HG03469 (cell line): ENCODE measurements around the gene PDE4D.

Experiments
- ATAC-seq: cut with Tn5 transposase; IDR thresholded peaks from one replicate; pipeline ENCODE4 v1.9.1; 2021; ENCODE audit warnings: mild to moderate bottlenecking, moderate library complexity, moderate number of reproducible peaks; ENCODE audit not compliant: unreplicated experiment

PDE4D gene

DNA sequence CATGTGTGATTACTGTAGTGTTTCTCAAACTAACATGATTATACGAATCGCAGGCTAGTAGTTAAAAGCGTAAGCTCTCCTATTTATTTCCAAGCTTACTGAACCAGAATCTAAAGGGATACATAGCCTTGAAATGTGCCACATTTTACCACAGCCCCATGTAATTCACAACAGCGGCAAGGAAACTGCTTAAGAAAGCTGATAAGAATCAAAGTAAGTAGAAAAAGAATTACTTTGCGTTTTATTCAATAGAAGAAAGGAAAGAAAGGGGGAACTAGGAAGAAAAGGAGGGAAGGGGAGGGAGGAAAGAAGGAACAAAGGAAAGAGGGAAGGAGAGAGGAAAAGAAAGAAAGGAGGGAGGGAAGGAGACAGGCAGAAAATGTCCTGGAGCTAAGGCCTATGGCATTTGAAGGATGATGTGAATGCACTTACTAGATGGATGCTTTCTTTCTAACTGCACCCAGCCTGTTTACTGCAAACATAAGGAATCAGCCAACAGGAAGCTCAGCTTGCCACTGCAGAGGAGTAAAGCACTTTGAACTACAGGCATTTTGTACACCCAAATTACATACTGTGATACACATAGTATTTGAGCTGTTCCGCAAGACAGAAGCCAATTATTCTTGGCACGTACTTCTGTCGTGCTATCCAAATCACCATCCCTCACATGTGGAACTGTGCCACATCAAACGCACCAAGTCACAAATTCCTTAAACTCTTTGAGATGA lies 789.0 kb downstream of the PDE4D start:
- ATAC-seq, result no peak

DNA sequence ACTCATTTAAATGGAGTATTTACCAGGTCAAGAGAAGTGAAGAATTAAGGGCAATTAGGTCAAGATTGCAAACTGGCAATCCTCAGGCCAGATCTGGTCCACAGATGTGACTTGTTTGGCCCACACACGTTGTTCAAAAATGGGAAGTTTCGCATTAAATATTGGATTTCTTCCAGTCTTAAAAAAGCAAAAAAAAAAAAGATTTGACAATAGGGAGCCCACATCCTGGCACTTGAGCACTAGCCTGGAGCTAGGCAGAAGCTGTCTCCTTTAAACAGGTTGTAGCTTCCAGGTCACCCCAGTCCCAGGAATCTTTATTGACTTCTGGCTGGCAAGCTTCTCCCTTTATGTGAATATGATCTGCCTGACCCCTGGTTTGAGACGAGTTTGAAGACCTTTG lies 790.2 kb downstream of the PDE4D start:
- ATAC-seq, result no peak

DNA sequence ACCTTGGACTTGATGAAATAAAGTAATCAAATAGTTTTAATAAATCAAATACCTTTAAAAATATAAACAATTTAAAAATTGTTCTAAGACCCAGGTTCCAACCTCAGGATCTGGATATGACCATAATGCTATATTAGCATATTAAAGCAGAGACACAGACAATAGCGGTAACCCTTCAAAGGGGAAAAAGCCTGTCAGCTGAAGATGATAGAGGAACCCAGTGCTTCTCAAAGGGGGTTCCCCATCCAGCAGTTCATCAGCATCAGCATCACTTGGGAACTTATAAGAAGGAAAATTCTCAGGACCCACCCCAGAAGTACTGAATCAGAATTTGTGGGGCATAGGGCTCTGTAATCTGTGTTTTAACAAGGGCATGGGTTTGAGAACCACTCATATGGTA lies 791.1 kb downstream of the PDE4D start:
- no peak for ATAC-seq

DNA sequence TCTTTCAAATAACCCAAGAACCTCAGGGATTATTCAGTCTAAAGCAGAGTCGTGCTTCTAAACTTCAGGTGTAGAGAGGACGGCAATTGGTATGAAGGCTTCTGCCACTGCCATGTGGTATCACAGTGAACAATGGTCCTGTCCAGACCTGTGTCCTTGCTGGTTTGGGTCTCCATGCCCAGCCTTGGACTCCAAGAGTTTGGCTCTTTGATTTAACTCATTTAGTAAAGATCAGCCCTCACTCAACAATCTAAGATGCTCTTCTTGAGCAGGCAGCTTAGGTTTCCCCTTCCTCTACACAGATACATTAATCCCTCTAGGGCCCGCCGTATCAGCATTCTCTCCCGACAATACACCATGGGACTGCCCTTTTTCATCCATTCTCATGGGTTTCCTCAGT lies 792.7 kb downstream of the PDE4D start:
- no peak for ATAC-seq

DNA sequence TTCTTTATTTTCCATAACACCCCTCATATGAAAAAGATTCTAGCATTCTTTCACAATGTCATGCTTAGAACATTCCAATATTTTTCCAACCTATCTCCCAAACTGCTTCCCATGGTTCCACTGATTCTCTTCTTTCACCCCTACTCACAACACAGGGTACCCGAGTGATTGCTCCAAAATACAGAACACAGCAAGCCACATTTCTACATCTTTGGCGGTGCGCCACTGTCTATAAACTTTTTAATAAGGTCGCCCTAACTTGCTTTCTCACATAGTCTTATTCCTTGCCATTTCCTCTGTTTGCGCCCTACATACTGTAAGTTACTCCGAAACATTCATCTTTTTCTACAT lies 793.6 kb downstream of the PDE4D start:
- no peak for ATAC-seq

DNA sequence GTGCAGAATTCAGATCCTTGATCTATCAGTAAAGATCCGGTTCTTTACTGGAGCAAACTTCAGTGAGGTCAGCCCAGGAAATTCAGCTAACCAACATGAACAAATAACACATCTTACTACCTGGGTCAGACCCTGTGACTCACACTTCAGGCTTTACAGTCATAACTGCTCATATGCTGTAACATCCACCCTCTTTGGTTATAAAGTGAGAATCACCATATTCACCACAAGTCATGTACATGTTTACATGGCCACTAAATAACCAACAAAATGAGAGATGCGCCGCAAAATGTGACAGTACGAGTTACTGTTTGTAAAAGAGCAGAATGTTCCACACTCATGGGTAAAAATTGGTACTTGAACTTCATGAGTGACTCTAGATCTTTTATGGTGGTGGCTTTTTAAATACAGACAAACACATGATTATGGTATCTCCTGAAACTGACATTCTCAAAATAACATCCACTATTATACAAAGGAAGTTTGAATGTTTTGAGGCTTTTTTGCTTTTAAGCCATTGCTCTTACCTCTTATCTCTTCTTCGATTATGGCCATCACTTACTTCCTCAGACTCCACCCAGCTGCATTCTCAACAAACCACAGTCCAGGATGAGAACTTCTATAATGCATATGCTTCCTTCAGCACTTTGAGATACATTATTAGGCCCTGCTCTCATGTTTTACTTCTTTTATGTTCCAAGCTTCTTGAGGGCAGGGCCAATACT lies 794.1 kb downstream of the PDE4D start:
- ATAC-seq, result peak; percentile 88

DNA sequence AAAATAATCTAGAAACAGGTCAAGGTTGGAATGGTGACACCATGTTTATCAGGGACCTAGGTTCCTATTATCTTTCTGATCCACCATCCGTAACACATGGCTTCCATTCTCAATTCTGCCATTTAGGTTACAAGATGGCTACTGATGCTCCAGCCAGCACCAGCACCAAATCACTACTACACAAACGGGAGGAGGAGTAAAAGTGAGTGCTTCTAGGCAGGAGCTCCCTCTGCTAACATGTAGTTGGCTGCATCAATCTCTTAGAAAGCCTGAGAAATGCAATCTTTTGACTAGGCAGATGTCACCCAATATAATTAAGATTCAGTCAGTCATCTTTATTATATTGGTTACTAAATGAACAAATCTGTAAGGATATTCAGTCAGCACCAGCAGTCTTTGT lies 794.8 kb downstream of the PDE4D start:
- ATAC-seq, result no peak

DNA sequence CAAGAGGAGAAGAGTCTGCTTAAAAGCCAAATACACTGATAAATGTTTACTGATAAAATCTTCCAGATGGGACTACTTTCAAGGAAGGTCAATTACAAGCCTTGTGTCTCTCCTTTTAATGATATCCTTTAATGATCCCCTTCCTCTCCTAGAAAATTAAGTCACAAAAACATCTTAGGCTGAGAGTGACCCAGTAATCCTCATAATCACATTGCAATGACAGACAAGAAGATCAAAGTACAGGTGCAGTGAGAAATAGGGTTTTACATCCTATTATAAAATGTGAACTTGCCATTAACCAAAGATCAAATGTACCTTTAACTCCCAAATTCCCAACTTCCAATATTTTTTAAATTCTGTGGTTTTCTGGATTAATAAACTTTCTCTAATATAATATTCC lies 795.8 kb downstream of the PDE4D start:
- ATAC-seq, result no peak

DNA sequence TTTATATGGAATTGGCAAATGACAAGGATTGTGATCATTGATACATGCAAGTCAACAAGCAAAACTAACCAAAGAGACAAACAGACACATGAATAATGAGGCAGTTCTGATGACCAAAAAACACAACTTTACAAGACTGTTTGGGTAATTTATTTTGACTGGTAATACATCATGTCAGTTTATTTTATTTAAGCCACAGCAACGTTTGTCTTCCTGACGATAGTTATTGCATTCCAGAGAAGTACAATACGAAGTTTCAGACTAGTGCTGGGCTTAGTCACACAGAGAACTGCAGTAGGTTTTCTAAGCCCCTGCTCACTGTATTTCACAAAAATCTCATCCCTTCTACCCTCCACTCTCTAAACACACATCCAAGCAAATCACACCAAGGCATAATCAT lies 796.4 kb downstream of the PDE4D start:
- no peak for ATAC-seq

DNA sequence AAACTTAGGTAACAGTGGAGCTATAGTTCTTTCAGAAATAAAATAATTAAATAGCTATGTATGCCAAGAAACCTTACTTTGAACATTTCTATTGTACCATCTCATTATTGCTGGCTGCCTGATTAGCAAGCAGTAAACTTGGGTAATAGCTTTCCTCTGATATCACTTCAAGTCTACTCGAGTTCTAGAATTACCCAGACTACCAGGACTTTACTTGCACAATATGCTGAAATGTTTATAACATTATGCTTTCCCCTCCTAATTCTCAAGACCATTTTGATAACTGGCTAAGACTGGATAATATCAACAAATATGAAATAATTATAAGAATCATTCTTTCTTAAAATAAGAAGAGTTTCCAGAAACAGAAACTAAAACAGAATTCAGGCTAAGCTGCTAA lies 798.0 kb downstream of the PDE4D start:
- ATAC-seq, result no peak

DNA sequence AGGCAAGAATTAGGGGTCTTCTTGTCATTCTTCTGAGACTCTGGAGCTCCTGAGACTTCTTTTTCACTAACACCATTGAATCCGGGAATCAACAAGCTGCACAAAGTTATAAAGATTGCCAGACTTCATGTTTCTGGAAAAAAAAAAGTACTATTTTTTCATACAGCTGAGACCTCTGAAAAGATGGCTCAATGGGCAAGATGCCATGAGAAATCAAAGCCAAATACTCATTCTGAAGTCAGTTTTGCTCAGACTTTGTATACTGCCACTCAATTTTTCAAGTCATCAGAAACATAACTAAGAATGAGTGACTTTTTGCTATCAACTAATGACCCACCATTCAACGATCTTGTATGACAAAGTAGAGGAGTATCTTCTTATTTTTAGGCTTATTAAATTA lies 798.7 kb downstream of the PDE4D start:
- no peak for ATAC-seq

DNA sequence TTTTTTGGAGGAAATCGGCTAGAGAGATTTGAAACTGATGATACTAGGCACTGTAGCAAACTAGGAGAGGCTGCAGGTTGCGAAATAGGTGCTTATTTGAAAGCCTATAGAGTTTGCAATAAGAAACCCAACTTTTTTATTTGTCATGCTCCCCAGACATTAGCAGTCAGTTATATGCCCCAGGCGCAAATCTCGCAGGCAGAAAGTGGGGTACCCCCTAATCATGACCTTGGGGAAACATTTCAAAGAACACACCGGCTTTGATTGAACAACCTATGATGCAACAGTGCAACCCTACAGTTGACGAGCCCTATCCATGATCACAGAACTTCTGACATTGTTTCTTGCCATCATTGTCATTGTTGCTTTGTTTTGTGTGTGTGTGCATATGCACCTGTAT lies 800.2 kb downstream of the PDE4D start:
- ATAC-seq, result no peak

DNA sequence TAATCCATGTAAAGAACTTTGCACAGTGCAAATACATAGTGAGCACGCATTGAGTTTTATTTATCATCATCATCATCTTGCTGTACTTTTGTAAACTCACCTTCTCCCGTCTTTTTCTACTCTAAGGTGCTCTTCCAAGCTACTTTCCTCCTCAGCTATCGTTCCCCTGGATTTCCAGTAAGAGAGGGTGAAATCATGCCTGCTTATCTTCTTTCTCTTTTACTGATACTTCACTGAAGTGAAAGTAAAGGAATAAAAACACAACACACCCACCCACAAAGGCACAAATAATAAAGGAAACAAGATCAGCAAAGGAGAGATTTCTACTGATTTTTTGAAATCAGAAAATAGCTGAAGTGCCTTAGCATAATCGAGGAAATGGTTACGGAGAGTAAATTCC lies 800.8 kb downstream of the PDE4D start:
- no peak for ATAC-seq

DNA sequence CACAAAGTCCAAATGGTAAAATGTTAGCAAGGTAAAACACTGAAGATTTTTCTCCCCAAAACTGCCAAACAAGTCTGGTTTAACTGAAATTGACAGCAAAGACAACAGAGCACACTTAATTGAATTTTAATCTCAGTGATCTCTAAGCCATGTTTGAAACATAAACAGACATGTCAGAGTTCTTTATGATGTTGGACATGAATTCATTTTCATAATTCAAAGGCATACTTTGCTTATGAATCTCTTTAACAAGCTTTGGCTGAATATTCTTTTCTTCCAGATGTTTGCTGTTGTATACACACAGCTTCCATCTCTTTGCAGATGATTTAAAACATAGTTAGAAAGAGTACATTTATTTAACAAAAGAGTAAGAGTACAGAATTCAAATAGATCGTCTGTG lies 801.6 kb downstream of the PDE4D start:
- ATAC-seq, result no peak

DNA sequence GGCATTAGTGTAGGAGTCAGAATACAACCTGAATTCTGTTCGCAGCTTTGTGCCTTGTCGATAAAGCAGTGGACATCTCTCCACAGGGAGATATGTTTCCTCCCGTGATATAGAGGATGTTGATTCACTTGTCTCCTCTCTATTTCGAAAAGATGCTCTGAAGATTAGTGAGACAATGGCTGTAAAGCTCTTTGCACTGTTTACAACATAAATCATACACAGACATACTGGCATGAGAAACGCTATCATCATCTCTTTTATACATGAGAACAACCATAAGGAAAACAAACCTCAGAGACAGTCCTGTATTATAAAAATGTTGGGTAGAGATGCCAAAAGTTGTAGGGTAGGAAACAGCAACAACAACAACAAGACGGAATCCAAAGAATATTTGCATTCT lies 803.2 kb downstream of the PDE4D start:
- ATAC-seq, result no peak

DNA sequence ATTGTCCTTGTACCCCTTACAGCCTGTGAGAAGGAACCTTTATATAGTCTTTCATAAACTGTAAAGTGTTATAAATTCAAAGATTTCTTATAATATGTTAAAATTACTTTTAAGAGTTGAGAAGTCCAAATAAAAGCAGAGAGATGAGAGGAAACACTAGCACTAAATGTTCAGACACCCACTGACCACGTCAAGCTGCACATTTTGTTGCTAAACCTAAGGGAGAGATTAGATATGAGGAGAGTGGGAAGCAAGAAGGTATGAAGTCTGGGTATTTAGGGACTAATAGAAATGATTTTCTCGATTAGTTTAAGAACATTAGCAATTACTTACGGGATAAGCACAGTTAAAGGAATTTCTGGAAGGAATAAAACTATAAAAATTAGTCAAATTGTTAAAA lies 803.8 kb downstream of the PDE4D start:
- ATAC-seq, result no peak

DNA sequence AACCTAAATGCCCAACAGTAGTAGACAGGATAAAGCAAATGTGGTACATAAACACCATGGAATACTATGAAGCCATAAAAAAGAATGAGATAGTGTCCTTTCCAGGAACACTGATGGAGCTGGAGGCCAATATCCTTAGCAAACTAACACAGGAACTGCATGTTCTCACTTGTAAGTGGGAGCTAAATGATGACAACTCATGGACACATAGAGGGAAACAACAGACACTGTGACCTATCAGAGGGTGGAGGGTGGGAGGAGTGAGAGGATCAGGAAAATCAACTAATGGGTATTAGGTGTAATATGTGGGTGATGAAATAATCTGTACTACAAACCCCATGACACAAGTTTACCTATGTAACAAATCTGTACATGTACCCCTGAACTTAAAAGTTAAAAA lies 805.0 kb downstream of the PDE4D start:
- ATAC-seq, result no peak

DNA sequence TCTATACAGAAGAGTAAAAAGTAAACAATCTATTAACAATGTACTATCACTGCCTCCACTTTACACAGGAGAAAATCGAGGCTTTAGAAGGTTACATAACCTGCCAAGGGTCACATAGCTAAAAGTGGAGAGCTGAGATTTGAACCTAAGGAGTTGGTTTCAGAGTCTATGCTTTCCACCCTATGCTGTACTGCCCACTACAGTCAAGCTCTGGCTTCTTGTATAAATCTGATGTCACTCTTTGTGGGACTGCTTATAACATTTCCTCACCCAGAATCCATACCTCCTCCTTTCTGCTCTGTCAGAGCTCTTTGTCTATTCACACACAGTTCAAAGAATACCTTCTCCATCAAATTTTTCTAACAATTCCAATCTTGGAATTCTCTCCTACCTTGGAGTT lies 807.5 kb downstream of the PDE4D start:
- ATAC-seq, result no peak

DNA sequence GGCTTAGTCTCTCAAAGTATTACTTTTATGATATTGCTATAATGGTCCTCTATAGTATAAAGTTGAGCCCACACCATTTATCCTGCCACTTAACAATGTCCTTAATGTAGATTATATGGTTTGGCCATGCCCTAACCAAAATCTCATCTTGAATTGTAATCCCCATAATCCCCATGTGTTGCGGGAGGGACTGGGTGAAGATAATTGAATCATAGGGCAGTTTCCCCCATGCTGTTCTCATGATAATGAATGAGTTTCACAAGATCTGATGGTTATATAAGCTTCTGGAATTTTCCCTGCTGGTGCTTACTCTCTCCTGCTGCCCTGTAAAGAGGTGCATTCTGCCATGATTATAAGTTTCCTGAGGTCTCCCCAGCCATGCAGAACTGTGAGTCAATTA lies 811.8 kb downstream of the PDE4D start:
- no peak for ATAC-seq

DNA sequence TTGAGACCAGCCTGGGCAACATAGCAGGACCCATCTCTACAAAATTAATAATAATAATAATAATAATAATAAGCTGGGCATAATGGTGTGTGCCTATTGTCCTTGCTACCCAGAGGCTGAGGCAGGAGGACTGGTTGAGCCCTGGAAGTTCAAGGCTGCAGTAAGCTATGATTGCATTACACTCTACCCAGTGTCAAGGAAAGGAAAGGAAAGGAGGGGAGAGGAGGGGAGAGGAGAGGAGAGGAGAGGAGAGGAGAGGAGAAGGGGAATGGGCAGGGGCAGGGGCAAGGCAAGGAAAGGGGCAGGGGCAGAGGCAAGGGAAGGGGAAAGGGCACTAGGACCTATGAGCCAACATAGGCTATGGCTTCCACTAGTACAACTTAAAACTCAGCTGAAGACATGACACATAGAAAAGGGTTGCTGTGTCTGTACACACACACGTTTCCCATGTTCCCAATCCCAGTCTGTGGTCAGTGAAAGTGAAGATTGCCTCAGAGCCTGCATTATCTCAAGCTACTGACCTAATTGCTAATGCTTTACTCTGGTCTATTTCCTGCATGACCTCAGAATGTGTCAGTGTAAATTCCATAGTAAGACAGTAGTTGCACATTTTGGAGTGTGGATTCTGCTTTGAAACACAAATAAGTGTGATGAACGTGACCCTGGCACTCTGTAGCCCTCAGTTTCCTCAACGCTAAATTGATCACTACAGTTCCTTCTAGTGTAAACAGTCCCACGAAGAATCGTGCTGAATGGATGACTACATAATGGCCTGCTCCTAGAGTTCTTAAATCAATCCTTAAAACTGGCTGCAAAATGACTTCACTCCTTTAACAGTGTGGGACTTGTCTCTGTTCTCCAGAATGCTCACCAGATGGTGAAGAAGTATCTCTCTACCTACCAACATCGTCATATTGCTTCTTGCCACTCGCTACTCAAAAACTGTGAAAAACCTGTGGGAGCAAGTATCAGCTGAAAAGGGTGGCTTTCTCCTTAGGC lies 813.6 kb downstream of the PDE4D start:
- no peak for ATAC-seq

DNA sequence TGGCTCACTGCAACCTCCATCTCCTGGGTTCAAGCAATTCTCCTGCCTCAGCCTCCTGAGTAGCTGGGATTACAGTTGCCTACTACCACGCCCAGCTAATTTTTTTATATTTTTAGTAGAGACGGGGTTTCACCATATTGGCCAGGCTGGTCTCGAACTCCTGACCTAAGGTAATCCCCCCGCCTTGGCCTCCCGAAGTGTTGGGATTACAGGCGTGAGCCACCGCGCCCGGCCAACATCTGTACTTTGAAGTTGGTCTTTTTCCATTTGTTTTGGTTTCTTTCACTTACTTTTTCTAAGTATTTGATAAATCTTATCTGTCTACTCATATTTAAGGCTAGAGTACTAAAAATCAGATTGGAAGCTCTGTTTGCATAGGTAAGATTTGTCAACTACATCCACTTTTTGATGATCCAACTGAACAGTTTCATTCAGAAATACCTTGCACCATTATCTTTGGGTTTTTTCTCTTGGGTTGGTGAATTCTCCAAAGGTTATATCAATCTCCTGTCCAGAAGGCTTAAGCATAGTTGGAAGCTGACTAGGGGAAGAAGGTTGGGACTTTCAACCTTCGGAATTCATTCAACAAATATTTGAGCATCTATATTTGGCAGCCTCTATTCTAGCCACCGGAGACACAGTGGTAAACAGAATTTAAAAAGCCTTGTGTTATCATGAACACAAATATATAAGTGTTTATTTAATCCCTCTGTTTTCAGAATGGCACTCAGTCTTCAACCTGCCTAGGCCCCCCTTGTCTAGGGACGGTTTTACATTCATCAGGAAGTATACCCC lies 821.6 kb downstream of the PDE4D start:
- ATAC-seq, result no peak
